Fibroblast of pulmonary artery (primary cell): ENCODE data around the gene ZNF423.

ENCODE experiments used
- DNase-seq: peaks from one replicate; pipeline ENCODE4 v3.0.0-alpha.2; 2010; ENCODE audit warnings: low read depth
- H3K4me3 ChIP-seq: replicated peaks from 2 replicates; pipeline ENCODE4 v1.5.1; 2011; ENCODE audit warnings: low read depth, mild to moderate bottlenecking, control low read depth, low read length, moderate library complexity
- TF ChIP-seq, protein P1 (sequence below): IDR thresholded peaks from 2 replicates; pipeline ENCODE4 v1.5.1; 2011; ENCODE audit warnings: mild to moderate bottlenecking, control low read depth, low read length, inconsistent platforms; ENCODE audit errors: missing control alignments

The ZNF423 gene

DNA sequence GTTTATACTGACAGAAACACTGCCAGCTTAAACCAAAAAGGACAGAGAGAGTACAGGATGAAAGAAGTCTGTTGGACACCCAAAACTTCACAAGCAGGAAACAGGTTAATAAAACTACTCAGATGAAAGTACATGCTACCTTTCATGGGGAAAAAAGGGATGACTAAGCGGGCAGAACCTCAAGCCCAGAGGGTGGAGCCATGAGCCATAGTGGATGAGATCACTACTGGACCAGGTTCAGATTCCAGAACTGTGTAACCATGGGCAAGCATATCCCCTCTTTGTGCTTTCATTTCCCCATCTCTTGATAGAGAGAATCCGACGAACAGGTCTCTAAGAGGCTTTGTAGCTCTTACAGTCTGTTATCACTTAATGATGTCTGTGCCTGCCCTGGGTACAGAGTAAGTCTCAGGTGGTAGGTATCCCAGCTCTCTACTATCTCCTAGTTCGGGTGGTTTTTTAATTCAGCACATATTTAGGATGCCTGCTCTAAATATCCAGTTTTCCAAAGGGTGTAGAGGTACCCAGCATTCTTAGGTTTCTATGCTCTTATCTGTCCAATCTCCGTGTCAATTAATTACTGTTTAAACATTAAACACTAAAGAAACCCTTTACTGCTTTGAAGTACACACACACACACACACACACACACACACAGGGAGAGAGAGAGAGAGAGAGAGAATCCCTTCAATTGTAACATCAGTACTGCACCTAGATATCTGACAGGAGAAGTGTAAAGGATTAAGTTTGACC, 206.7 kb downstream of the ZNF423 start:
- TF ChIP-seq, protein P1, sequence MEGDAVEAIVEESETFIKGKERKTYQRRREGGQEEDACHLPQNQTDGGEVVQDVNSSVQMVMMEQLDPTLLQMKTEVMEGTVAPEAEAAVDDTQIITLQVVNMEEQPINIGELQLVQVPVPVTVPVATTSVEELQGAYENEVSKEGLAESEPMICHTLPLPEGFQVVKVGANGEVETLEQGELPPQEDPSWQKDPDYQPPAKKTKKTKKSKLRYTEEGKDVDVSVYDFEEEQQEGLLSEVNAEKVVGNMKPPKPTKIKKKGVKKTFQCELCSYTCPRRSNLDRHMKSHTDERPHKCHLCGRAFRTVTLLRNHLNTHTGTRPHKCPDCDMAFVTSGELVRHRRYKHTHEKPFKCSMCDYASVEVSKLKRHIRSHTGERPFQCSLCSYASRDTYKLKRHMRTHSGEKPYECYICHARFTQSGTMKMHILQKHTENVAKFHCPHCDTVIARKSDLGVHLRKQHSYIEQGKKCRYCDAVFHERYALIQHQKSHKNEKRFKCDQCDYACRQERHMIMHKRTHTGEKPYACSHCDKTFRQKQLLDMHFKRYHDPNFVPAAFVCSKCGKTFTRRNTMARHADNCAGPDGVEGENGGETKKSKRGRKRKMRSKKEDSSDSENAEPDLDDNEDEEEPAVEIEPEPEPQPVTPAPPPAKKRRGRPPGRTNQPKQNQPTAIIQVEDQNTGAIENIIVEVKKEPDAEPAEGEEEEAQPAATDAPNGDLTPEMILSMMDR: no peak
- peak; percentile 18 for DNase-seq
- no peak overlapping the region for H3K4me3 ChIP-seq

DNA sequence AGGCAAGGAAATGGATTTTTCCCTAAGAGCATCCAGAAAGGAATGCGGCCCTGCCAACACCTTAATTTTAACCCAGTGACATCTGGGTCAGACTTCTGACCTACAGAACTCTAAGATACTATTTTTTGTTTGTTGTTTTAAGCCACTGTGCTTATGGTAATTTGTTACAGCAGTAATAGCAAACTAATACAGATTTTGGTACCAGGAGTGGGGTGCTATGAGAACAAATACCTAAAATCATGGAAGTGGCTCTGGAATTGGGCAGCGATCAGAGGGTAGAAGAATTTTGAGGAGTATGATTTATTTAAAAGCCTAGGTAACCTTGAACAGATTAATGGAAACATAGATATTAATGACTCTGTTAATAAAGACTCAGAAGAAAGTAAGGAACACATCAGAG, 208.2 kb downstream of the ZNF423 start:
- no peak for DNase-seq
- no peak overlapping the region for H3K4me3 ChIP-seq
- TF ChIP-seq, protein P1: no peak

DNA sequence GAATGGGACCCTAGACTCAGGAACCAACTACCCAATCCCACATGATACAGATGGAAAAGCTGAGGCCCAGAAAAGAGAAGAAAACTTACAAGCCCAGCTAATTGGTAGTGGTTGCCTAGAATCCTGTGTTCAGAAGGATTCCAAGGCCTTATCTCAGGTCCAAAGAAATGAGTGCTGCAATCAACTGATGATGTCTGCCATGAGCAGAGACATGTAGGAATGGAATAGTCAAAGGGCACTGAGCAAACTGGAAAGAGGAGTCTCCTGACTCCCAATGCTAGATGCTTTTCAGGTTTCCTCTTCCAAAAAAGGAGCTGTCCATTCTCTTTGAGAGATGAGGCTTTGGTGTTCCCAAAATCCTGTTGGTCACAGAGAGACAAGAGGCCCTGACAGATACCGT, 210.6 kb downstream of the ZNF423 start:
- DNase-seq: no peak
- TF ChIP-seq, protein P1: no peak
- H3K4me3 ChIP-seq: no peak overlapping the region

DNA sequence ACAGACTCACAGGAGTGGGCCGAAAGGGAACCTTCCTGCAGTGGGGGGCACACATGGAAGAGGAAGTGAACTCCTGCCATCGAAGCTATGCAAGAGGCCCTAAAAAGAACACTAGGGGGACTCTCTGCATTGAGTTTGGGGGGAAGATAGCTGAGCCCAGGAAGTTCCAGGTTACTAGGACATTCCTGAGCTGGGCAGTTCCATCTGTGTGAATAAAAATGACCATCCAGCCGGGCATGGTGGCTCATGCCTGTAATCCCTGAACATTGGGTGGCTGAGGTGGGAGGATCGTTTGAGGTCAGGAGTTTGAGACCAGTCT, 211.8 kb downstream of the ZNF423 start:
- TF ChIP-seq, protein P1: peak; percentile 38
- peak; percentile 35 for DNase-seq
- no peak overlapping the region for H3K4me3 ChIP-seq

DNA sequence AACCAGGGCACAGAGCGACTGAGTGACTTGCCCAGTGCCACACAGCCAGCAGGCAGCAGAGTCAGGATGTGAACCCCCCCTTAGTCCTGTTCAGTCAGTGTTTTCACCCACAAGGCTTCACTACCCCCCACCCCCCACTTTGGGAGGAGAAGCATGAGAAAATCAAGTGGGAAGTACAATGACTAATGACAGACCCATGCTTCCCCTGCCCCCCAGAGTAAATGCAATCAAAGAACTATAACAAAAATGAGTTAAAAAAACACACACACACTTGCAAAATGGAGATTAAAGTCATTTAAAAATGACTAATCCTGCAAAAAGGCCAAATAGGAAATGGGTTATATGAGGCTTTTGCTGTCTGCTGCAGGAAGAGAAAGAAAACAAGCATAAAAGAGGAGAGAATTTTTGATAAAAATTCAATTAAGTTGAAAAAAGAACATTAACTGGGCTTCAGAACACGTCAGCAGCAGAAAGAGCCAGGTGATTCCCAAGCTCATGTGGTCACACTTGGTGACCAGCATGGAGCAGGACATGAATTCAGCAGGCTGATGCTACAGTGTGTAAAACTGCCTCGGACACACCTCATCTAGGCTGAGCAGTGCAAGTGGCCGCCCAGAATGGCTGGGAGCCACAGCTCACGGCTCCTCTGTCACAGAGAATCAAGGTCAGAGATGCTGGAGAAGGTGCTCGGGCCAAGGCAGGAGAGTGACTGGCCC, 212.3 kb downstream of the ZNF423 start:
- peak; percentile 67 for DNase-seq
- TF ChIP-seq, protein P1: no peak
- H3K4me3 ChIP-seq: no peak overlapping the region

DNA sequence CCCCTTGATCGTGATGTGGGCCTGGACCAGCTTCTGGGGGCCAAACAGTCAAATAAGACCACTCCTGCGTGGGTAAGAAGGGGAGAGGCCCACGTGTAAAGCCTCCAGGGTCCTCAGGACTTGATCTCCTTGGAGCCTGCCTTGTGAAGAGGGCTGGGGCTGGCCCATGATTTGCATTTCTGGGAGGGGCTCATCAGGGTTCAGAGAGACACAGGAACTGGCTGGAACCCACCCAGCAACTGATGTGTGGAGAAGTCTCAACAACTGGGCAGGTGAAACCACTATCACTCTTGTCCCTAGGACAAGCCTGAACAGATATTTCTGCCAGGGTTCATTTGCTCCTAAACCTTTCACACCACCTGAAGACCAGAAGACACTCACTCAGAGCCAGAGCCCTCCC, 214.7 kb downstream of the ZNF423 start:
- TF ChIP-seq, protein P1: no peak
- no peak for DNase-seq
- no peak overlapping the region for H3K4me3 ChIP-seq

DNA sequence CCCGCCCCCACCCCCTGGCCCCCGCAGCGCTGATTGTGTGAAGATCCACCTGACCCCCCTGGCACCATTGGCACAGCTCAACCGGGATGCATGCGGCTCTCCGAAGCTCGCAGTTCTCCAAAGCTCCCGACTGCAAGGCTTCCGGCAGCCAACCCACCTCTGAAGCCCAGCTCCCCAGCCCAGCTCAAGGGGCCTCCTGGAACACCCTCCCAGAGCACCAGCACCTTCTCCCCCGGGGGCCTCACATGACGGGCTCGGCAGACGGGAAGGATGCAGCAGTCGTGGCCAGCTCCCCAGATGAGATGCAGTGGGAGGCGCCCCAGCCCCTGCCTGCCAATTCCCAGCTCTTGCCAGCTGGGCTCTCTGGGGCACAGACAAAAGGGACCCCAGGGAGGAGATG, 215.3 kb downstream of the ZNF423 start:
- H3K4me3 ChIP-seq: no peak overlapping the region
- TF ChIP-seq, protein P1: no peak
- no peak for DNase-seq
